ENCODE results near the gene SULT4A1. TPM values are rescaled to one million over a fixed set of nuclear protein-coding genes. Genes with fewer than 3 reads are reported as not detected.

SULT4A1 gene
- total RNA-seq, 1 experiment from 2014 or later = not detected

DNA sequence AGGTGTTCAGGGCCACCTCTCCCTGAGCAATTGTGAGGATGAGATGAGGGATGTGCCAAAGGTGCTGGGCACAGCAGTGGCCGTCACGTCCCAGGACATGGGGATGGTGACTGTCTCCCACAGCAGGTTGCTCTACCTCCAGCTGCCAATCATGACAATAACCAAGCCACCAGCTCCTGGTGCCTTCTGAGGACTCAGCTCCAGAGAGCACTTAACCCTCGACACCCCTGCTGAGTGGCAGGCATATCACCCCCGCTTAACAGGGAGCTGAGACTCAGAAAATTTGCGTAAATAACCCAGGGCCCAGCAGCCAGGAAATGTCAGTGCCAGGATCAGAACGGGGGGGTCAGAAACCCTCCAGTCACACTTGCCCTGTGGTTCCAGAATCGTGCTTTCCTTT is 37.9 kb upstream of the SULT4A1 start:
- DNase-seq = no peak
- no peaks in the 10 kb centered on the region for H3K4me1 ChIP-seq (ENCODE audit: low read length)
- no peak overlapping the region for H3K4me2 ChIP-seq (ENCODE audit: low read depth, low read length, poor library complexity, severe bottlenecking)
- no peaks in the 10 kb centered on the region for H3K27me3 ChIP-seq (ENCODE audit: low read length)
- no peaks in the 10 kb centered on the region for H3K79me2 ChIP-seq (ENCODE audit: low read length)
- no peak overlapping the region for H2AFZ ChIP-seq (ENCODE audit: low read length)
- H3K9me3 ChIP-seq (ENCODE audit: low read length) = no peaks in the 10 kb centered on the region
- H4K20me1 ChIP-seq (ENCODE audit: insufficient read depth, low read depth, low read length) = no peaks in the 10 kb centered on the region
- H3K27ac ChIP-seq (ENCODE audit: low read length) = no peak overlapping the region
- no peaks in the 10 kb centered on the region for H3K36me3 ChIP-seq (ENCODE audit: insufficient read depth, low read length)
- no peak overlapping the region for H3K9ac ChIP-seq (ENCODE audit: low read length)
- no peaks in the 10 kb centered on the region for H3K9me2 ChIP-seq (replicated peaks; ENCODE audit: insufficient read depth, low read length)
- H3K4me3 ChIP-seq (ENCODE audit: low read length) = no peak overlapping the region

DNA sequence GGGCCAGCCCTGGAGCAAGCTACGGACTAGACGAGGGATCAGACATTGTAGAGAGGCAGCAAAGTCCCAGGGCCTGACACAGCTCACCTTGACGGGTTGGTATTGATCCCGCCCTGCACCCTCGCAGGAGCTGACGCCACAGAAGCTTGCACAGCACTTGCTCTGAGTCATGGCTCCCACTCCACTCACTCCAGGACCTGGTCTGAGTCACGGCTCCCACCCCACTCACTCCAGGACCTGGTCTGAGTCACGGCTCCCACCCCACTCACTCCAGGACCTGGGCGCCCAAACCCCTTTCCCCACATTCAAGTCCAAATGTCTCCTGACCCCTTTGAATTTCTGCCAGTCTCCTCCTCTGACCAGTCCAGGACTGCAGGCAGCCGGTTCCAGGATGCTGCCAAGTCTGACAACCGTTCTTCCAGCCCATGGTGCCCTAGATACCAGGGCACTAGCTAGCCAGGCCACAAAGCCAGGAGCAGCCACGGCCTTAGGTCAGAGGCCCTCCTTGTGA is 35.5 kb upstream of the SULT4A1 start:
- Histone ChIP-seq H3K4me2 (ENCODE audit: low read depth, low read length, poor library complexity, severe bottlenecking) (no peak overlapping the region), H3K4me3 (ENCODE audit: low read length) (no peak overlapping the region), H3K36me3 (ENCODE audit: insufficient read depth, low read length) (no peaks in the 10 kb centered on the region), H3K4me1 (ENCODE audit: low read length) (no peaks in the 10 kb centered on the region), H2AFZ (ENCODE audit: low read length) (no peak overlapping the region), H4K20me1 (ENCODE audit: insufficient read depth, low read depth, low read length) (no peaks in the 10 kb centered on the region), H3K9ac (ENCODE audit: low read length) (no peak overlapping the region), H3K9me2 (replicated peaks; ENCODE audit: insufficient read depth, low read length) (no peaks in the 10 kb centered on the region), H3K27me3 (ENCODE audit: low read length) (no peaks in the 10 kb centered on the region), H3K27ac (ENCODE audit: low read length) (no peak overlapping the region), H3K9me3 (ENCODE audit: low read length) (no peaks in the 10 kb centered on the region), H3K79me2 (ENCODE audit: low read length) (no peaks in the 10 kb centered on the region)
- no peak for DNase-seq

DNA sequence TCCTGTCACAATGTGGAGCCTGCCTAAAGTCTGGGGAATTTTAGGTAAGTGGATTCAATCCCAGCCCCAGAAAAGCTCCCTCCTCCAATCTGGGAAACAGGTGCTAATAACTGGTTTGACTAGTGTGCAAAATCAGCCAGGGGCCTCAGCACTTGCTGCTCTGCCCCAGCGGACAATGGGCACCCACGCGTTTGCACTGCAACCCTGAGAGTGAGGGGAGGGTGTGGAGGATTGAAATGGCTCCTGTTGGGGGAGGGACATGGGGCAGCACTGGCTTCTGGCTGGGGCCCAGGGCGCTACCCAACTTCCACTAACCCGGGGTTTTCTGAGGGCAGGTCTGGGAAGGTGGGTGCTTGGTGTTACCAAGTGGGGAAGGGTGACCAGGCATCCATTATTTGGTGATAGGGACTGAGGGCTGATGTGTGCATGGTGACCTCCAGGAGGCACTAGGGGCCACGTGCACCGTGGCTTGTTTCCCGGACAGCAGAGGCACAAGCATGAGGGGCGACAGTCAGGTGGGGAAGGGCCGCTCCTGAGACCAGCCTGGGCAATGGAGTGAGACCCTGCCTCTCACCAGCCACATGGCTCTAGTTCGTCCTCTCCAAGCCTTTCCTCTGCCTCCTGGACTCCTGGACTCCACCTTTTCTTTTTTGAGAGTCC is 33.8 kb upstream of the SULT4A1 start:
- no peaks in the 10 kb centered on the region for H3K27me3 ChIP-seq (ENCODE audit: low read length)
- no peak for DNase-seq
- H3K9ac ChIP-seq (ENCODE audit: low read length) = no peak overlapping the region
- no peaks in the 10 kb centered on the region for H3K9me3 ChIP-seq (ENCODE audit: low read length)
- no peaks in the 10 kb centered on the region for H3K4me1 ChIP-seq (ENCODE audit: low read length)
- no peak overlapping the region for H3K4me3 ChIP-seq (ENCODE audit: low read length)
- H3K36me3 ChIP-seq (ENCODE audit: insufficient read depth, low read length) = no peaks in the 10 kb centered on the region
- no peak overlapping the region for H3K4me2 ChIP-seq (ENCODE audit: low read depth, low read length, poor library complexity, severe bottlenecking)
- H3K9me2 ChIP-seq (replicated peaks; ENCODE audit: insufficient read depth, low read length) = no peaks in the 10 kb centered on the region
- no peak overlapping the region for H3K27ac ChIP-seq (ENCODE audit: low read length)
- no peak overlapping the region for H2AFZ ChIP-seq (ENCODE audit: low read length)
- H3K79me2 ChIP-seq (ENCODE audit: low read length) = no peaks in the 10 kb centered on the region
- H4K20me1 ChIP-seq (ENCODE audit: insufficient read depth, low read depth, low read length) = no peaks in the 10 kb centered on the region

DNA sequence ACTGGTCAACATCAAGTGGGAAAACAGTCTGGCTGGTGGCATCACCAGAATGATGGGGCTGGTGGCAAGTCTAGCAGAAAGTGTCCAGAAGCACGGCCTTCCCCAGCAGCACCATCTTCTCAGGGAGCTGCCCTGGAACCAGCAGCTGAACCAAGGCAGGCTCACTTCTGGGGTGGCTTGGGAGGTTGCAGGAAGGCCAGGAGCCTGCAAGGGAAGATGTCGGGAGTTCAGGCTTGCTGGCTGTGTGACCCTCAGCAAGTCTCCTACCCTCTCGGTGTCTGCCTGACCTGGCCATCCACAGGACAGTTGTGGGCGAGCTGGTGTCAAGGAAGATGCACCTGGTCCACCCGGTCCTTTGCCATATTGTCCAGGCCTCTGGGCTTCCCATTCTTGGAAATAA is 31.8 kb upstream of the SULT4A1 start:
- H3K4me2 ChIP-seq (ENCODE audit: low read depth, low read length, poor library complexity, severe bottlenecking) = no peak overlapping the region
- H3K9me3 ChIP-seq (ENCODE audit: low read length) = no peaks in the 10 kb centered on the region
- H3K9me2 ChIP-seq (replicated peaks; ENCODE audit: insufficient read depth, low read length) = no peaks in the 10 kb centered on the region
- H3K9ac ChIP-seq (ENCODE audit: low read length) = no peak overlapping the region
- no peaks in the 10 kb centered on the region for H4K20me1 ChIP-seq (ENCODE audit: insufficient read depth, low read depth, low read length)
- H3K79me2 ChIP-seq (ENCODE audit: low read length) = no peaks in the 10 kb centered on the region
- H3K4me3 ChIP-seq (ENCODE audit: low read length) = no peak overlapping the region
- no peaks in the 10 kb centered on the region for H3K36me3 ChIP-seq (ENCODE audit: insufficient read depth, low read length)
- no peak overlapping the region for H2AFZ ChIP-seq (ENCODE audit: low read length)
- no peak for DNase-seq
- no peaks in the 10 kb centered on the region for H3K4me1 ChIP-seq (ENCODE audit: low read length)
- H3K27me3 ChIP-seq (ENCODE audit: low read length) = no peaks in the 10 kb centered on the region
- H3K27ac ChIP-seq (ENCODE audit: low read length) = no peak overlapping the region

DNA sequence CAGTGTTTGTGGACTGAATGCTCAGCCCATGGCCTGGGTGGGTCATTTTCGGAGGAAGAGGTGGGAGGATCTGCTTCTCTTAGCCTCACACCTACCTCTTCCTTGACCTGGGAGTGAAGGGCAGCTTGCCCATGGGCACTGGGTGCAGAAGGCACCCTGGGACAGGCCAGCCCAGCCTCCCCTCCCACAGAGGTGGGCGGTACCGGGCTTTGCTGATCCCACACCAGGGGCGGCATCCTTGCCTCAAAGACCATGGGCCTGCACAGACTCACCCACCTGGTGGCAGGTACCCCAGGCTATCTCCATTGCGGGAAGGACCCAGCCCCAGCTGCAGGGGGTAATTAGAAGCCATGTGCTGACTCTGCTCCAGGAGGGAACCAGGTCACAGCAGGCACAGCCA is 31.0 kb upstream of the SULT4A1 start:
- Histone ChIP-seq H3K27ac (ENCODE audit: low read length) (no peak overlapping the region), H3K36me3 (ENCODE audit: insufficient read depth, low read length) (no peaks in the 10 kb centered on the region), H4K20me1 (ENCODE audit: insufficient read depth, low read depth, low read length) (no peaks in the 10 kb centered on the region), H3K4me3 (ENCODE audit: low read length) (no peak overlapping the region), H3K27me3 (ENCODE audit: low read length) (no peaks in the 10 kb centered on the region), H3K9me2 (replicated peaks; ENCODE audit: insufficient read depth, low read length) (no peaks in the 10 kb centered on the region), H2AFZ (ENCODE audit: low read length) (no peak overlapping the region), H3K9me3 (ENCODE audit: low read length) (no peaks in the 10 kb centered on the region), H3K9ac (ENCODE audit: low read length) (no peak overlapping the region), H3K4me1 (ENCODE audit: low read length) (no peaks in the 10 kb centered on the region), H3K4me2 (ENCODE audit: low read depth, low read length, poor library complexity, severe bottlenecking) (no peak overlapping the region), H3K79me2 (ENCODE audit: low read length) (no peaks in the 10 kb centered on the region)
- no peak for DNase-seq

DNA sequence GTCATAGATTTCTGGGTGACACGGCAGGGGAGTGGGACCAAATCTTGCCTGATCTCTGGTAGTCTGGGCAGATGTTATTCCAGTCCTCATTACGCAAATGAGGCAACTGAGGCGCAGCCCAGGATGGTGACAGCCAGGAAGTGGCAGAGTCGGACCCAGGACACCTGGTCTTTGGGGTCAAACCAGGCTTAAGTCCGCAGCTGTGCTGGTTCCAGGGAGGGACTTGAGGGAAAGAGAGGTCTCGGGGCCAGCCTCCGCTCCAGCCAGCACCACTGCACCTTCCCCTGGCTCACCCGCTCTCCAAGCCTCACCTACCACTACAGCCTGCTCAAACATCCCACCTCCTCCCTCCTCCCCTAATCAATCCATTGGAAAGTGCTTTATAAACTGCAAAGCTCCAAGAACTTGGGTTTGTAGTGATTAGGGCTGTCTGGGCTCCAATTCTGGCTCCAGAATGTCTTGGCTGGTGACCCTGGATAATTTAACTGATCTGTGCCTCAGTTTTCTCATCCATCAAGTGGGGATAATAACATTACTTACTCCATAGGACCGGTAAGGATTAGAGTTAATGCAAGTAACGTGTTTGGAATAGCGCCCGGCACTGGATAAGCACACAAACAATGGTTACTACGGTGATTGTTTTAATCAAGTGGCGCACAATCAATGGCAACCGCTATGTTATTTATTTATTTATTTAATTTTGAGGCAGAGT is 30.0 kb upstream of the SULT4A1 start:
- H3K4me1 ChIP-seq (ENCODE audit: low read length) = no peaks in the 10 kb centered on the region
- no peak overlapping the region for H3K27ac ChIP-seq (ENCODE audit: low read length)
- H3K79me2 ChIP-seq (ENCODE audit: low read length) = no peaks in the 10 kb centered on the region
- H3K9me3 ChIP-seq (ENCODE audit: low read length) = no peaks in the 10 kb centered on the region
- H4K20me1 ChIP-seq (ENCODE audit: insufficient read depth, low read depth, low read length) = no peaks in the 10 kb centered on the region
- no peak overlapping the region for H2AFZ ChIP-seq (ENCODE audit: low read length)
- H3K9ac ChIP-seq (ENCODE audit: low read length) = no peak overlapping the region
- no peak overlapping the region for H3K4me3 ChIP-seq (ENCODE audit: low read length)
- no peaks in the 10 kb centered on the region for H3K9me2 ChIP-seq (replicated peaks; ENCODE audit: insufficient read depth, low read length)
- H3K27me3 ChIP-seq (ENCODE audit: low read length) = no peaks in the 10 kb centered on the region
- H3K36me3 ChIP-seq (ENCODE audit: insufficient read depth, low read length) = no peaks in the 10 kb centered on the region
- H3K4me2 ChIP-seq (ENCODE audit: low read depth, low read length, poor library complexity, severe bottlenecking) = no peak overlapping the region
- DNase-seq = no peak

DNA sequence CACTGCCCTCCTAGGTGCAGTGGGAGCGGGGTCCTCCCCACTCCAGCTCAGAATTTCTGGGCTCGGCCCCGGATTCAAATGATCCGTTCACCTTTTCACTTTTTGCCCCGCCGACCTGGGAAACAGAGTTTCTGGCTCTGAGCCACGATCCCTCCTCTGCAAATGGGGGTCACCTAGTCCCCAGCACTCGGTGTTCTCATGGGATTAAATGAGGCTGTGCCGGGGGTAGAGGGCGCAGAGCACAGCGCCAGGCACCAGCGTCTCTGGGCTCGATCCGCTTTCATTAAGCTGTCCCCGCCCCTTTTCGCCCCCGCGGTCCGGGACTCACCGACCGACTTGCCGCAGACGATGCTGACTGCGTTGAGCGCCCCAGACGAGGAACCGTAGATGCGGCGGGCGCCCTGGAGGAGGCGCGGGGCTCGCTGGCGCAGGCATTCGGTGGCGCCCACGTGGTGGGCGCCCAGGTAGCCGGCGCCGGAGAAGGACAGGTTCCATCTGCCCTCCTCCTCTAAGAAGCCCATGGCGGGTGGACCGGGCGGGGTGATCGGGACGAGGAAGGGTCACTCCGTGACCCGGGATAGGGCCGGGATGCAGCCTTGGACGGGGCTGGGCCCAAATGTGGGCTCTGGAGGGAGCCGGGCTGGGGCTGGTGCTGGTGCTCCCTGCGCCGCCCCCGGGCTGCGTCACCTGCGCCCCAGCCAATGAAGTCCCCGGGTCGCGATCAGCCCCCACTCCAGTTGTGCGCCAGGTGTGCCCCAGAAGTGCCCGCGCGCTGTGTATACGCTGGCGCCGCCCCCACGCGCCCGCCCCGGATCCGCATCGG is 29.3 kb upstream of the SULT4A1 start, which contains the start of gene PNPLA5:
PNPLA5 (minus strand) TSS at position 654 of the 823 bp plus-strand sequence; CDS start at position 521, 133 bp downstream.
- no peak for DNase-seq
- H3K4me3 ChIP-seq (ENCODE audit: low read length) = no peak within 1 kb of the TSS
- H3K9me3 ChIP-seq (ENCODE audit: low read length) = no peaks in the 10 kb centered on the region
- no peak within 1 kb of the TSS for H3K27ac ChIP-seq (ENCODE audit: low read length)
- H3K79me2 ChIP-seq (ENCODE audit: low read length) = no peaks in the 10 kb centered on the region
- H3K4me1 ChIP-seq (ENCODE audit: low read length) = no peaks in the 10 kb centered on the region
- no peak within 1 kb of the TSS for H3K9ac ChIP-seq (ENCODE audit: low read length)
- H3K9me2 ChIP-seq (replicated peaks; ENCODE audit: insufficient read depth, low read length) = no peaks in the 10 kb centered on the region
- no peak within 1 kb of the TSS for H2AFZ ChIP-seq (ENCODE audit: low read length)
- H3K4me2 ChIP-seq (ENCODE audit: low read depth, low read length, poor library complexity, severe bottlenecking) = no peak within 1 kb of the TSS
- no peaks in the 10 kb centered on the region for H4K20me1 ChIP-seq (ENCODE audit: insufficient read depth, low read depth, low read length)
- H3K27me3 ChIP-seq (ENCODE audit: low read length) = no peaks in the 10 kb centered on the region
- H3K36me3 ChIP-seq (ENCODE audit: insufficient read depth, low read length) = no peaks in the 10 kb centered on the region

DNA sequence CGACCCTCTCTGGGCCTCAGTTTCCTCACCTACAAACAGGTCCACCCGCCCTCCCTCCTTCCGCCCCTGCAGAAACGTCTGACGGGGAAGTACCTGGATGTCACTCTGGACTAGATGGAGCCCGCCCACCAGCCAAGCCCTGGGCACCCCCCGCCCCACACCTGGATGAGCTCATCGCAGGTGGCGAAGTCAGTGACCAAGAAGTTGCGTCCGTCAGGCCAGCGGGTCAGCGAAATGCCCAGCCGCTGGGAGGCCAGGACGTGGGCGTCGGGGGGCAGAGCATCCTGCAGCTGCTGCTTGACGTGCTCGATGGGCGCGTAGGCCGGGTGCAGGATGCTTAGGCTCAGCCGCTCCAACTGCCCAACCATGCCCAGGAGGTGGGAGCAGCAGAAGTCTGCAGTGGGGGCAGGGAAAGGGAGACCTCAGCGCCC is 28.6 kb upstream of the SULT4A1 start:
- no peak overlapping the region for H2AFZ ChIP-seq (ENCODE audit: low read length)
- H3K9ac ChIP-seq (ENCODE audit: low read length) = no peak overlapping the region
- H3K27ac ChIP-seq (ENCODE audit: low read length) = no peak overlapping the region
- H4K20me1 ChIP-seq (ENCODE audit: insufficient read depth, low read depth, low read length) = no peaks in the 10 kb centered on the region
- H3K27me3 ChIP-seq (ENCODE audit: low read length) = no peaks in the 10 kb centered on the region
- H3K9me2 ChIP-seq (replicated peaks; ENCODE audit: insufficient read depth, low read length) = no peaks in the 10 kb centered on the region
- H3K4me2 ChIP-seq (ENCODE audit: low read depth, low read length, poor library complexity, severe bottlenecking) = no peak overlapping the region
- H3K9me3 ChIP-seq (ENCODE audit: low read length) = no peaks in the 10 kb centered on the region
- H3K4me1 ChIP-seq (ENCODE audit: low read length) = no peaks in the 10 kb centered on the region
- no peak overlapping the region for H3K4me3 ChIP-seq (ENCODE audit: low read length)
- H3K79me2 ChIP-seq (ENCODE audit: low read length) = no peaks in the 10 kb centered on the region
- no peaks in the 10 kb centered on the region for H3K36me3 ChIP-seq (ENCODE audit: insufficient read depth, low read length)
- DNase-seq = no peak
